GM18951 (cell line): Measurements from ENCODE around the gene CPB1.

Source experiments
- POLR2A ChIP-seq: IDR thresholded peaks from 4 replicates; pipeline ENCODE4 v1.6.1; 2011; ENCODE audit warnings: mild to moderate bottlenecking; ENCODE audit not compliant: insufficient read length, insufficient read depth; ENCODE audit errors: extremely low read depth
- in situ Hi-C: fragments of 300-500 bp; cut with MboI; formaldehyde crosslinking; loops from one replicate; pipeline ENCODE4 v1.12.0; 2022; ENCODE audit warnings: low sequenced_read_pairs, mixed read lengths, inconsistent platforms; ENCODE audit not compliant: unreplicated experiment

CPB1 gene

GRCh38 chr3:148816427-148816826 lies 11.2 kb upstream of the CPB1 start:
- no peak for TF ChIP-seq POLR2A
- in situ Hi-C loops = no loop called here

GRCh38 chr3:148816981-148817525 lies 10.6 kb upstream of the CPB1 start:
- in situ Hi-C loops = no loop called here
- TF ChIP-seq POLR2A = no peak

GRCh38 chr3:148820361-148821245 lies 7.0 kb upstream of the CPB1 start:
- TF ChIP-seq POLR2A = no peak
- in situ Hi-C loops = no loop called here

- TF ChIP-seq POLR2A = no peak
- in situ Hi-C loops = no loop called here
Measured at GRCh38 chr3:148823026-148823425, 4.6 kb upstream of the CPB1 start.

GRCh38 chr3:148825476-148825875 lies 2.1 kb upstream of the CPB1 start:
- in situ Hi-C loops = no loop called here
- no peak for TF ChIP-seq POLR2A

- TF ChIP-seq POLR2A = no peak
- in situ Hi-C loops = no loop called here
Measured at GRCh38 chr3:148828136-148828690, 602 bp downstream of the CPB1 start.

GRCh38 chr3:148829926-148830325 lies 2.3 kb downstream of the CPB1 start:
- TF ChIP-seq POLR2A = no peak
- in situ Hi-C loops = no loop called here

- in situ Hi-C loops = no loop called here
- no peak for TF ChIP-seq POLR2A
Measured at GRCh38 chr3:148833223-148833622, 5.6 kb downstream of the CPB1 start.

- in situ Hi-C loops = no loop called here
- TF ChIP-seq POLR2A = no peak
Measured at GRCh38 chr3:148839805-148840204, 12.2 kb downstream of the CPB1 start.

- in situ Hi-C loops = no loop called here
Measured at GRCh38 chr3:148840451-148840850, 12.8 kb downstream of the CPB1 start.

GRCh38 chr3:148845756-148846395 lies 18.3 kb downstream of the CPB1 start:
- no peak for TF ChIP-seq POLR2A
- in situ Hi-C loops = no loop called here

More at GRCh38 chr3:148840451-148840850, 12.8 kb downstream of the CPB1 start:
- no peak for TF ChIP-seq POLR2A

GRCh38 chr3:148847351-148847750 lies 19.7 kb downstream of the CPB1 start:
- in situ Hi-C loops = no loop called here
- TF ChIP-seq POLR2A = no peak

- in situ Hi-C loops = no loop called here
- no peak for TF ChIP-seq POLR2A
Measured at GRCh38 chr3:148848410-148848809, 20.8 kb downstream of the CPB1 start.
